GM12878 (cell line): Measurements from ENCODE around the gene C17orf107. TPM values are rescaled to one million over a fixed set of nuclear protein-coding genes. Genes with fewer than 3 reads are reported as not detected.

Experiments used
- BACH1 ChIP-seq: fragments of 450-650 bp; IDR thresholded peaks from 2 replicates; pipeline ENCODE4 v1.6.1; 2017; ENCODE audit warnings: mild to moderate bottlenecking, borderline replicate concordance
- BCL11A ChIP-seq: IDR thresholded peaks from 2 replicates; pipeline ENCODE4 v1.6.1; 2011; ENCODE audit warnings: low read depth, low read length
- CEBPB ChIP-seq, 2 experiments: fragments of 150-350 bp in 1 of 2; IDR thresholded peaks; 2 replicates each; pipeline ENCODE4 v1.6.1; 2012 to 2014; ENCODE audit warnings: low read depth in 2 of 2, low read length in 2 of 2, borderline replicate concordance in 1 of 2, inconsistent platforms in 1 of 2
- CHD1 ChIP-seq: IDR thresholded peaks from 2 replicates; pipeline ENCODE4 v1.6.1; 2012; ENCODE audit warnings: low read depth, low read length, improper control_type of control experiment
- CREM ChIP-seq: IDR thresholded peaks from 2 replicates; pipeline ENCODE4 v1.6.1; 2014; ENCODE audit warnings: antibody characterized with exemption, low read depth
- EGR1 ChIP-seq, 2 experiments: IDR thresholded peaks; 1 replicate in 1 of 2; 2 replicates in 1 of 2; pipeline ENCODE4 v1.6.1; 2011 to 2012; ENCODE audit warnings: low read depth in 2 of 2, low read length in 2 of 2, borderline replicate concordance in 1 of 2, mild to moderate bottlenecking in 1 of 2, moderate library complexity in 1 of 2
- EP300 ChIP-seq, 2 experiments: fragments of 150-350 bp in 1 of 2; IDR thresholded peaks; 2 replicates each; pipeline ENCODE4 v1.6.1; 2011 to 2012; ENCODE audit warnings: low read depth in 2 of 2, low read length in 2 of 2, borderline replicate concordance in 1 of 2, improper control_type of control experiment in 1 of 2, inconsistent platforms in 1 of 2; ENCODE audit not compliant: control insufficient read depth in 1 of 2
- FOXM1 ChIP-seq: IDR thresholded peaks from 2 replicates; pipeline ENCODE4 v1.6.1; 2012; ENCODE audit warnings: low read depth, mild to moderate bottlenecking, inconsistent platforms, low read length, moderate library complexity
- HDAC2 ChIP-seq: fragments of 200-600 bp; sonication (generic); IDR thresholded peaks from 2 replicates; pipeline ENCODE4 v1.6.1; 2017
- HDAC6 ChIP-seq: fragments of 200-600 bp; sonication (generic); IDR thresholded peaks from one replicate; pipeline ENCODE4 v1.8.0; 2017; ENCODE audit warnings: antibody characterized with exemption; ENCODE audit not compliant: unreplicated experiment
- HDGF ChIP-seq: fragments of 450-650 bp; IDR thresholded peaks from 2 replicates; pipeline ENCODE4 v1.6.1; 2016; ENCODE audit warnings: antibody characterized with exemption
- HSF1 ChIP-seq: fragments of 150-350 bp; IDR thresholded peaks from 2 replicates; pipeline ENCODE4 v1.6.1; 2014; ENCODE audit warnings: mild to moderate bottlenecking, low read depth, low read length
- MEF2A ChIP-seq: IDR thresholded peaks from 2 replicates; pipeline ENCODE4 v1.6.1; 2011; ENCODE audit warnings: low read depth, mild to moderate bottlenecking, low read length, moderate library complexity; ENCODE audit not compliant: insufficient read depth
- MTA3 ChIP-seq: IDR thresholded peaks from 2 replicates; pipeline ENCODE4 v1.6.1; 2012; ENCODE audit warnings: low read length, inconsistent platforms, borderline replicate concordance
- MXI1 ChIP-seq: fragments of 150-350 bp; IDR thresholded peaks from 2 replicates; pipeline ENCODE4 v1.6.1; 2011; ENCODE audit warnings: low read depth, mild to moderate bottlenecking, inconsistent platforms, low read length, improper control_type of control experiment
- NFIC ChIP-seq: IDR thresholded peaks from 2 replicates; pipeline ENCODE4 v1.6.1; 2012; ENCODE audit warnings: low read depth, mild to moderate bottlenecking, inconsistent platforms, low read length, moderate library complexity
- NFYB ChIP-seq: IDR thresholded peaks from 2 replicates; pipeline ENCODE4 v1.6.1; 2011; ENCODE audit warnings: low read depth, mild to moderate bottlenecking, low read length, improper control_type of control experiment, moderate library complexity; ENCODE audit not compliant: insufficient read depth
- PBX3 ChIP-seq: IDR thresholded peaks from 2 replicates; pipeline ENCODE4 v1.6.1; 2011; ENCODE audit warnings: mild to moderate bottlenecking, low read depth, low read length, moderate library complexity; ENCODE audit not compliant: insufficient replicate concordance
- POLR2A ChIP-seq: IDR thresholded peaks from 2 replicates; pipeline ENCODE4 v1.6.1; 2011; ENCODE audit warnings: low read depth, mild to moderate bottlenecking, low read length
- POLR2AphosphoS5 ChIP-seq: IDR thresholded peaks from 2 replicates; pipeline ENCODE4 v1.6.1; 2011; ENCODE audit warnings: mild to moderate bottlenecking, low read length, inconsistent platforms
- RB1 ChIP-seq: fragments of 450-650 bp; formaldehyde crosslinking; IDR thresholded peaks from 2 replicates; pipeline ENCODE4 v1.6.1; 2017; ENCODE audit warnings: mild to moderate bottlenecking, borderline replicate concordance
- RCOR1 ChIP-seq: conservative IDR thresholded peaks from 2 replicates; pipeline ENCODE4 v1.6.1; 2012; ENCODE audit warnings: low read depth, low read length, improper control_type of control experiment
- RELA ChIP-seq: fragments of 450-650 bp; IDR thresholded peaks from 2 replicates; pipeline ENCODE4 v1.8.0; 2014; ENCODE audit warnings: borderline replicate concordance; ENCODE audit not compliant: partially characterized antibody
- RFX5 ChIP-seq: IDR thresholded peaks from 2 replicates; pipeline ENCODE4 v1.6.1; 2011; ENCODE audit warnings: low read depth, low read length, improper control_type of control experiment
- SMAD5 ChIP-seq: IDR thresholded peaks from 2 replicates; pipeline ENCODE4 v1.6.1; 2016; ENCODE audit warnings: antibody characterized with exemption, low read depth
- SP1 ChIP-seq: IDR thresholded peaks from one replicate; pipeline ENCODE4 v1.6.1; 2011; ENCODE audit warnings: low read depth, low read length
- TCF12 ChIP-seq: IDR thresholded peaks from 2 replicates; pipeline ENCODE4 v1.6.1; 2011; ENCODE audit warnings: low read depth, mild to moderate bottlenecking, low read length
- TCF3 ChIP-seq: IDR thresholded peaks from 2 replicates; pipeline ENCODE4 v1.6.1; 2012; ENCODE audit warnings: low read depth, mild to moderate bottlenecking, low read length, borderline replicate concordance; ENCODE audit not compliant: insufficient read depth
- TCF7 ChIP-seq: IDR thresholded peaks from 2 replicates; pipeline ENCODE4 v1.6.1; 2014; ENCODE audit warnings: antibody characterized with exemption, borderline replicate concordance
- WRNIP1 ChIP-seq: IDR thresholded peaks from 2 replicates; pipeline ENCODE4 v1.6.1; 2011; ENCODE audit warnings: low read depth, low read length, improper control_type of control experiment, borderline replicate concordance
- YY1 ChIP-seq: IDR thresholded peaks from 2 replicates; pipeline ENCODE4 v1.6.1; 2011; ENCODE audit warnings: low read depth, mild to moderate bottlenecking, low read length
- polyA plus RNA-seq, 11 experiments: library from polyadenylated mRNA; depleted of rRNA in 4 of 11; unstranded in 6 of 11; stranded (reverse) in 5 of 11; fragments of >200 nt; fragmentation: Nextera tagmentation in 4 of 11; fragmentation: Illumina TruSeq in 1 of 11; extraction: Ambion mirVana in 4 of 11; extraction: Trizol in 1 of 11; gene quantifications; 1 replicate in 1 of 11; 2 replicates in 10 of 11; pipeline versions ENCODE4 v1.2.1 to v1.2.3, GENCODE V29; 2011 to 2016; ENCODE audit warnings: inconsistent platforms in 2 of 11, missing spikeins in 2 of 11, low read depth in 1 of 11
- total RNA-seq, 4 experiments: library from RNA; depleted of rRNA in 3 of 4; stranded (reverse); fragments of >200 nt in 3 of 4; fragmentation: Illumina TruSeq in 1 of 4; extraction: Trizol in 1 of 4; gene quantifications; 2 replicates each; pipeline versions ENCODE4 v1.2.1 to v1.2.3, GENCODE V29; 2013 to 2021

Gene C17orf107
- total and polyA plus RNA-seq, 10 of the 15 experiments (the other 5 are each of a cell fraction or from before 2014, with no cell fraction given), result 0.05 to 0.46 (median 0.11) TPM; not detected in 3

DNA sequence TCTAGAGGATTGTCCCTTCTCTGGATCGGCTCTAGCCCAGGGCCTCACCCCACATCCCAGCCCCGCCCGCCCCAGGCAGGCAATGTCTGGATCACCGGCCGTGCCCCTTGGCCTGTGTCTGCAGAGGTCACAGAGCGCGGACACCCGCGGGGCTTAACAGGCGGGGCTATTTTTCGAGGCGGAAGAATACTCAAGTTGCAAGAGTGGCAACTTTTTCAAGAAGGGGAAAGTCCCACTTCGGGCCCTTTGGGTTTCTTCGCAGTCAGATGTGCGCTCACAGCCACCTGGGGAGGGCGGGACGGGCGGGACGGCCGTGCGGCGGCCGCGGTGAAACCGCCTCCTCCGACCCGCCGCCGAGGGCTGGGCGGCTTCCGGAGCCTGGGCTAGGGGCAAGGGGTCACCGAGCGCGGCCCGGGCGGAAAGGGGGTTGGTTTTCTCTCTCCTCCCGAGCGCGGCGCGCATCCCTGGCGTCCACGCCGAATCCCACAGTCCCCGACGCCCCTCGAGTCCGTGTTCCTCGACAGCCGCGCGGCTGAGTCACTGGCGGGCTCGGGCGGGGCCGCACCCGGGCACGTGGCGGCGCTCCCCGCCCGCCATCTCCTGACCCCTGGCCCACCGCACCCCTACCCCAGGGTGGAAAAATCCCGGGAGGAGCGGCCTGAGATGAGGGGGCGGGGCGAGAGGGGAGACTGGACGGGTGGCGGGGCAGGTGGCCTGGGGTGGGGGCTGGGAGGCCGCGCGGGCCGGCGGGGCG is 50.2 kb downstream of the C17orf107 start (continued):
- no peak for TF ChIP-seq RFX5
- no peak for TF ChIP-seq BCL11A
- TF ChIP-seq RB1, result peak; percentile 68; the same call in 1 of the 2 replicates
- TF ChIP-seq POLR2A, result peak; percentile 83
- no peak for TF ChIP-seq CHD1
- no peak for TF ChIP-seq NFYB
- TF ChIP-seq HSF1, result 0 out of 2 replicates have a peak, but pooled peaks have one; percentile 36
- 0 out of 4 replicates have a peak, but pooled peaks of 1 of the 2 experiments have one; percentile 33 for TF ChIP-seq EP300 (IDR thresholded peaks at IDR 0.05; ENCODE audit: borderline replicate concordance in 1 of 2, control insufficient read depth in 1 of 2, low read depth in 2 of 2, low read length in 2 of 2)
- no peak for TF ChIP-seq HDAC6
- 0 out of 2 replicates have a peak, but pooled peaks have one; percentile 31 for TF ChIP-seq MXI1
- TF ChIP-seq MTA3, result no peak
- TF ChIP-seq BACH1, result peak; percentile 81
- TF ChIP-seq NFIC, result no peak
- peak; percentile 40 for TF ChIP-seq YY1
- peak; percentile 17 for TF ChIP-seq SP1
- peak; percentile 68; the same call in 1 of the 2 replicates for TF ChIP-seq SMAD5
- no peak for TF ChIP-seq FOXM1
- 0 out of 2 replicates have a peak, but pooled peaks have one; percentile 32 for TF ChIP-seq MEF2A
- TF ChIP-seq HDGF, result no peak
- TF ChIP-seq TCF7, result no peak
- TF ChIP-seq TCF12, result peak; percentile 71; the same call in 1 of the 2 replicates
- TF ChIP-seq RELA, result no peak
- TF ChIP-seq HDAC2, result no peak
- TF ChIP-seq TCF3, result peak; percentile 84
- no peak; the same call in 1 of the 2 replicates for TF ChIP-seq CREM
- no peak for TF ChIP-seq WRNIP1
- TF ChIP-seq POLR2AphosphoS5, result peak; percentile 5; the same call in 1 of the 2 replicates
- TF ChIP-seq CEBPB (IDR thresholded peaks at IDR 0.05; ENCODE audit: borderline replicate concordance in 1 of 2, low read depth in 2 of 2, low read length in 2 of 2), result no peak
- 0 out of 3 replicates have a peak, but pooled peaks of 1 of the 2 experiments have one; percentile 19 for TF ChIP-seq EGR1 (IDR thresholded peaks at IDR 0.05; ENCODE audit: borderline replicate concordance in 1 of 2, low read depth in 2 of 2, low read length in 2 of 2)
- TF ChIP-seq RCOR1, result peak; percentile 78; the same call in 1 of the 2 replicates
- peak; percentile 75 for TF ChIP-seq PBX3
